HG03159 (cell line): ENCODE results near the gene RANBP17.
"Not testable (repeated sequence)": the region's sequence is repeated elsewhere in the genome, so short reads cannot be mapped to it uniquely, and the experiment has no call there.

Experiments
- ATAC-seq: cut with Tn5 transposase; IDR thresholded peaks from one replicate; pipeline ENCODE4 v1.9.1; 2021; ENCODE audit warnings: mild to moderate bottlenecking, moderate library complexity; ENCODE audit not compliant: unreplicated experiment

The RANBP17 gene

DNA sequence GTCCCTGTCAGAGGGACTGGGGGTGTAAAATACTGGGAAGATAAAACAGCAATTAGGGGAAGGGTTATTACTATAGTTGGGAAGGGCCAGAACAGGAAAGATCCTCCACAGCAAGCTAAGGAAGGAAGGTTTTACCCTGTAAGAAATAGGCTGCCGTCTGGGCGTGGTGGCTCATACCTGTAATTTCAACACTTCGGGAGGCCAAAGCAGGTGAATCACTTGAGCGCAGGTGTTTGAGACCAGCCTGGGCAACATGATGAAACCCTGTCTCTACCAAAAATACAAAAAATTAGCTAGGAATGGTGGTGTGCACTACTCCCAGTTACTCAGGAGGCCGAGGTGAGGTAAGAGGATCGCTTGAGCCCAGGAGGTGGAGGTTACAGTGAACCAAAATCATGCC is 282.1 kb downstream of the RANBP17 start:
- ATAC-seq = no peak

DNA sequence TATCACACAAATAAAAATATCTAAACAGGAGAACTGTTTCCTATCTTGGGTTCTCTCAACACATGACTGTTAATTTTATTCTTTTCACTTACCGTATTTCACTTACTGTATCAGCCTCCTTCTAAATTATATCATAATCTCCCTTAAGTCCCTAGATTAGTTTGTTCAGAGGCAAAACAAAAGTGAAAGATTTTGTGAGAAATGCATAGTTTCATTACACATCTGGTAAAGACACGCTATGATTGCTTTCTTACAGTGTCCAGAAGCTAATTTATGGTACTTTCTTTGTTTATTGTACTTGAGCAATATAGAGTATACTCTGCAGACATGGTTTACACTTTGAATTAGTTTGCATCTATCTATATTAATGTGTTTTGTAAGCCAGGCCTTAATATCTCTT is 287.5 kb downstream of the RANBP17 start:
- peak; percentile 83 for ATAC-seq

DNA sequence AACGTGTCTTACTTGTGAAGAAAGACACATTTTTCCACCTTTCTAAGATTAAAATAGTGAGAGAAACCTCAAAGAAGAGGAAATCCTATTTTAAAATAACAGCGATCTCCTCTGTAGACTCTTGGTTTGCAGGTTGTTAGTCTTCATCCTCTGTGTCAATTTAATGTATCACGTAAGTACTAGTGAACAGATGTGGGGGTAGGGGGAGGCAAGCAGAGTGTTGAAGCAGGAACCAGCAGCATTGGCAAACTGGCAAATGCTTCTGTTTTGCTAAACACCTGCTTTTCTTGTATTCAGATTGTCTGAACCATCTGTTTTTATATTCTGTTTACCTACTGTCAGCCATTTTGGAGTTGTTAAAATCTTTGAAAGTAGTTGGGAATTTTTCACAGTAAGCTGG is 288.0 kb downstream of the RANBP17 start:
- ATAC-seq = no peak

GRCh38 chr5:171152382-171152781 is 290.6 kb downstream of the RANBP17 start:
- no peak for ATAC-seq

- ATAC-seq = no peak
Observed at GRCh38 chr5:171155621-171156020, 293.8 kb downstream of the RANBP17 start.

GRCh38 chr5:171157276-171157675 is 295.5 kb downstream of the RANBP17 start:
- no peak for ATAC-seq

- ATAC-seq = no peak
Observed at GRCh38 chr5:171157775-171158174, 296.0 kb downstream of the RANBP17 start.

DNA sequence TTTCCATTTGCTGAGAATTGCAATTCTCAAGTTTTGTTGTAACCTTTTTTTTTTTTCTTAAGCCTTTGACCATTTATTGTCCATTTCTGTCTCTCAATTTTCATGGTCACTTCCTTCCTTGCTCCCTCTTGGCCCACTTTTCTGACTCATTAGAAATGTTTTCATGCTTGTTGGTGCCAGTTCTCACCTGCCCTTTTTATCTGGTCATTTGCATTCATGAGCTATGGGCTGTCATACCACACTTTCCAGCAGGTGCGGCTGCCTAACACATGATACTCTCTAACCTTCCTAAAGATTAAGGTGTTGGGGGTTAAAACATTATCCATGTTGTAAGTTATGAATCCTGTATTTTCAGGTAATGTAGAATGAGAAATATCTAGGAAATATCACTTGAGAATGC is 296.8 kb downstream of the RANBP17 start:
- no peak for ATAC-seq

- ATAC-seq = no peak
Observed at GRCh38 chr5:171162165-171162564, 300.3 kb downstream of the RANBP17 start.

- ATAC-seq = peak; percentile 89
Observed at GRCh38 chr5:171162596-171162995, 300.8 kb downstream of the RANBP17 start.

DNA sequence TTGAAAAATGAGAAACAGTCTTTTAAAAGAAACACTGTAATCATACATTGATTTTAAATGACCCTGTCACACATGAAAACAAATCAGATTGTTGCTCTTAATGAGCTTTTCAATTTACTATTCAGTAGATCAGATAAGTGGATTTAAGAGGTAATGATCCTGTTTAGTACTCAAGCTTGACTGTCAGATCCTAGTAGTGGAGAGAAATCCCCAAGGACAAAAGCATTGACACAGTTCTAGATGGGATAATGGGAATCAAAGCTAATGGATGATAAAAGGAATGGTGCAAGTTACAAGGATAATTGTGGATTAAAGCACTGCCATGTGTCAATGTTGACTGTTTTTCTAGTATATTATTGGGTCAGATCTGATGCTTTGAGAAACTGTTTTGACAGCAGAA is 304.9 kb downstream of the RANBP17 start:
- no peak for ATAC-seq

DNA sequence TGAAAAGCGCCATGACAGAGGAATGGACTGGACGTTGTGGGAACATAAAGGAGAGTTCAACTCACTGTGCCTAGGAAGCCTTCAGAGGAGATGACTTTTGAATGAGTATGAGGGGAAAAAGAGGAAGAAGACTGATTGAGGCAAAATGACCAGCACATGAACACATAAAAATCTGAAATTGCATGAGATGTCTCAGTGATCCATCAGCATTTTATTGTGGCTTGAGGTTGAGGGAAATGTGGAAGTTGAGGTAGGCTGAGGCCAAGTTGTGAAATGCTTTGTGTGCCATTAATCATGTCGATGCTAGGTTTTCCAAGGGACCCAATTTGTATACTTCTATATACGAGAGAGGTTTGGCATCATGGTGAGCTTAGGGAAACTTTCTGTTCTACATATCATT is 306.4 kb downstream of the RANBP17 start:
- ATAC-seq = no peak

GRCh38 chr5:171174960-171175359 is 313.1 kb downstream of the RANBP17 start:
- not testable (repeated sequence) for ATAC-seq

DNA sequence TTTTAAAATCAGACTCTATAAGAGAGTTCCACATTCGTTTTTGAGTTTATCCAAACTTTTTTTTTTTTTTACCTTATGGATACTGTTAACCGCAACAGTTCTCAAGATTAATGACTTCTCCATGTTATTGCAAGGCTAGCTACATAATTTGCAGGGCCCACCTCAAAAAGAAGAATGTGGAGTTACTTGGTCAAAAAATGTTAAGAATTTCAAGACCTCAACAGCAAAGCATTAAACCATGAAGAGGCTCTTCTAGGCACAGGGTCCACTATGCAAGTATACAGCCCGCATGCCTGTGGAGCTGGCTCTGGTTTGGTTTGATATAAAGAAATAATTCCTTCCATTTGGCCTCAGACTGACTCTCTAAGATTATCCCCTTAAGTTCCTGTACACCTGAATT is 313.9 kb downstream of the RANBP17 start:
- no peak for ATAC-seq

GRCh38 chr5:171178190-171178589 is 316.4 kb downstream of the RANBP17 start:
- not testable (repeated sequence) for ATAC-seq

DNA sequence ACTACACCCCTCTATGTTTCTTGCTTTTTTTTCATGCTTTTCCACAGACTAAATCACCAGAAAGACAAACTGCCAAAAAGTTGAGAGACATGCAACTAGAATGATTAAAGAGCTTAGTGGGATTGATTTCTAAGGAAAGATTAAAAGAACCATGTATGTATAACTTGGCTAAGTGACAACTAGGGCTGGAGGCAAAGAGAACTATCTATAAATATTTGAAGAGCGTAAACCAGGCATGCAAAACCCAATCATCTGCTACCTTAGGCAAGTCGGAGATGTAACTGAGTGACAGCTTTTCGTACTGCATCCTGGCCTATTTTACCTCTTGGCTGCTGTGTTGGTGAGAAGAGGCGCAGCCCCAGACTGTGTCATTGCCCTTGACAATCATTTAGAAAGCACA is 326.2 kb downstream of the RANBP17 start:
- ATAC-seq = no peak

DNA sequence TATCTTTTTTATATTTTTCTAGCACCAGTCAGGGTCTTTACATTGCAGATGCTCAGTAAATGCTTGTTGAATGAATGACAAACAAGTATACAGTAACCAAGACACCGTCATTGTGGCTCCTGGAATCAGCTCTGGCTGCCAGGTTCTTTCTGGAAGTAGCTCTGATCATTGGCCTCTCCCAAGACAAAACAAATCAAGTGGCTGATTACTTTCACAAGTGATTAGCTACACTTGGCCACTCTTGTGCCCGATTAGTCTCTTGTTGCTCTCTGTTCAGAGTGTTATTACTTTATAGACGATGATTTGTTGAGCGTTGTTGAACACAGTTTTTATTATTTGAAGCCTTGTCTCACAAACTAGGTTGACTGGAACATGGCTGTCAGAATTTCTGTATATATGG is 327.6 kb downstream of the RANBP17 start:
- no peak for ATAC-seq

GRCh38 chr5:171192111-171192510 is 330.3 kb downstream of the RANBP17 start:
- no peak for ATAC-seq

DNA sequence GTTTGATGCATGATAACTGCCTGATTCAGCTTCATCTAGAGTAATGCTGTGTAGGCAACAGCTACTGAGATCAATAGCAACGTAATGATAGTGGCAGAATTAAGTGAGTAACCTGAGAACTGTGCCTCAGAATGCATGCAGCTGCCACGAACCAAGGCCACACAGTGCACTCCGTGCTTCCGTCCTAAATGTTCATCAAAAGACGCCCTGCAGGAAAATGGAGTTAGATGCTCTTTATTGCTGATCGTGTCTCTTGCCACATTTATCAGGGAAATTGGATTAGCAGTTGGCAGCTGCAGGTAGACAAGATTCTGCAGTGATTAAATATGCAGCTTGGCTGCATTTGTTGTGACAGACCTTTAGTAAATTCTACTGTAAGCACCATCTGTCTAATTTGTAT is 339.5 kb downstream of the RANBP17 start:
- ATAC-seq = no peak

DNA sequence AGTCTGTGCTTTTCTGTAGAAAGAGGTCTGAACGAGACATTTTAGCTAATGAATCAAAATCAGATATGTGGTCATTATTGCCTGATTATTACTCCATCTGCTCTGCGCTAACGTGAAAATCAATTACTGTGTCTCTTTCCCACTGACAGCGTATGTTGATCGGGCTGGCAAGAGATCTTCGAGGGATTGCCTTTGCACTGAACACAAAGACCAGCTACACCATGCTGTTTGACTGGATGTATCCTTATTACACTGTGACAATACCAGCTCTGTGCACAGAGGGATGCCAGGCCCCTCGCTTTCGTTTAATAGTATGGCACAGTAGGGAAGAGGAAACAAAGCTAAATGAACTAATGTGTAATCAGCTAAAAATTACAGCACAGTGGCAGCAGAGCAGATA is 343.6 kb downstream of the RANBP17 start:
- no peak for ATAC-seq

GRCh38 chr5:171207256-171207847 is 345.5 kb downstream of the RANBP17 start:
- no peak for ATAC-seq

DNA sequence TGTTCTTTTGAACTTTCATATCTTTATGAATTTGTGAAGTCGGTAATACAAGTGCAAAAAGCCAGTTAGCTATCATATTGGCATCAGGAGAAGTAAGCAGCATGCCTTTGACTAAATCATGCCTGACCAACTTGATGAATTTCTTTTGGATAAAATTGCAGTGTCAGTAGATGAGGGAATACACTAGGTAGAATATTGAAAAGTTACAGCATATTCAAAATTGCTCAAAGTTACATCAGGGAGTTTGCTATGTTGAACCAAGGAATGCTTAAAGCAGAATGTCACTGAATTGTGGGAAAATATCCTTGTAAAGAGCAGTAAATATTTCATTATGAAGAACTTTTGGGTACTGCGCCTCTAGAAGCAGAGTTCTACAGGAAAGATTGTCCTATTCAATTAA is 360.1 kb downstream of the RANBP17 start:
- no peak for ATAC-seq

DNA sequence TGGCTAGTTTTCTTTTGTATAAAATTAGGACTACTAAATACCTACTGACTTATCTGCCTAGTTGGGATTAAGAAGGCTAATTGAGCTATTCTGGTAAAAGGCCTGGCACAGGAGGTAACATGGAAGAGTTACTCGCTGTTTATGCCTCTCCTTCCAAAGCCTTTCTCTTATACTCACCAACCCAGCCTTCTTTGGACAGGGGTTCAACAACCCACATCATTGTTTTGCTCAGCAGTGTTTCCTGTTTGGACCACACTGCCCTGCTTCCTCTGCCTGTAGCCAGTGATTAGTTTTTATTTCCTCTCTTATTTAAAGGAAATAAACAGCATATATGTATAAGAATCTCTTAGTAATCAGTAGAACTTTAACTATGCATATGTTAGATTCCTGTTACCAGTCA is 362.1 kb downstream of the RANBP17 start:
- ATAC-seq = no peak
